ENCODE results near the gene LAG3. TPM values are rescaled to one million over a fixed set of nuclear protein-coding genes. Genes with fewer than 3 reads are reported as not detected.

The LAG3 gene
- total and polyA plus RNA-seq, 10 of the 15 experiments (the other 5 are each of a cell fraction or from before 2014, with no cell fraction given): 0.52 to 4.2 (median 1.0) TPM; not detected in 1

DNA sequence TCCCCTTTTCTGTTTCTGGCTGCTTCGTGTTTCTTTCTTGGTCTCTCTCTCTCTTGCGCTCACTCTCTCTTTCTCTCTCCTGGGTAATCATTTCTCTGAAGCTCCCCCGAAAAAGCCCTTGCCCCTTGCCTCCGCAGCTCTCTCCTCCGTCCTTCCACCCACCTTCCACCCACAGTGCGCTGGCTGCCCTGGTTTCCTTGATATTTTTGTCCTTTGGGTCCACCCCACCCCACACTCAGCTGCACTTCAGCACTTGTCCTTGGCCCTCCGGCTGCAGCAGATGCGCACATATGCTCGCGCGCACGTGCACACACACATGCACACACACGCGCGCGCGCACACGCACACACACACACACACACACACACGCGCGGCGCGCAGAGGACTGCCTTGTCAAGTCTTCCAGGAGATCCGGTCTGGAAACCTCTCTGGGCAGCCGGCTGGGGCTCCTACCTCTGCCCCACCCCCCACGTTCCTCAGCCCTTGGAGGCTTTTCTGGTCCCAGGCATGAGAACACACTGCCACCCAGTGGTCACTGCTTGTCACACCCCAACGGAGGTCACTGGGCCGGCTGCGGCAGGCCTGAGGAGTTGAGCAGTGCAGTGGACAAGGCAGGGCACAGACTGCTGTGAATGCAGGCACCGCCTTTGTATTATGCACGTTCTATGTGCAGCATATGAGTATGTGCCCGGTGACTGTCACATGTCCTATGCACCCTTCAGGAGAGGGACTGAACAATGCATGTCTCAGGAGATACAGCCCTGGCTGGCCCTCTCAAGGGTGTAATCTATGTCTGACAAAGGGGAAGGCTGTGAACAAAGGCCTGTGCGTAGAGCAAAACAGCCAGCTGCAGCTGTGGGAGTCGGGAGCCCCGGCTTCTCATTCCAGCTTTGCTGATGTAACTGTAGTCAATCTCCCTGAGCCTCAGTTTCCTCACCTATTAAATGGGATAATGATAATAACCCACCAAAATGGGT, 6.5 kb downstream of the LAG3 start (continued):
- TF ChIP-seq CBX5 (IDR thresholded peaks at IDR 0.05; ENCODE audit: low read depth): no peak
- no peak for TF ChIP-seq ZSCAN29 (IDR thresholded peaks at IDR 0.05)
- TF ChIP-seq, protein P1, sequence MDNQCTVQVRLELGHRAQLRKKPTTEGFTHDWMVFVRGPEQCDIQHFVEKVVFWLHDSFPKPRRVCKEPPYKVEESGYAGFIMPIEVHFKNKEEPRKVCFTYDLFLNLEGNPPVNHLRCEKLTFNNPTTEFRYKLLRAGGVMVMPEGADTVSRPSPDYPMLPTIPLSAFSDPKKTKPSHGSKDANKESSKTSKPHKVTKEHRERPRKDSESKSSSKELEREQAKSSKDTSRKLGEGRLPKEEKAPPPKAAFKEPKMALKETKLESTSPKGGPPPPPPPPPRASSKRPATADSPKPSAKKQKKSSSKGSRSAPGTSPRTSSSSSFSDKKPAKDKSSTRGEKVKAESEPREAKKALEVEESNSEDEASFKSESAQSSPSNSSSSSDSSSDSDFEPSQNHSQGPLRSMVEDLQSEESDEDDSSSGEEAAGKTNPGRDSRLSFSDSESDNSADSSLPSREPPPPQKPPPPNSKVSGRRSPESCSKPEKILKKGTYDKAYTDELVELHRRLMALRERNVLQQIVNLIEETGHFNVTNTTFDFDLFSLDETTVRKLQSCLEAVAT (IDR thresholded peaks at IDR 0.05): peak; percentile 87
- TF ChIP-seq POLR2A (IDR thresholded peaks at IDR 0.05; ENCODE audit: low read depth, low read length): 0 out of 2 replicates have a peak, but pooled peaks have one; percentile 20
- TF ChIP-seq, protein P2, sequence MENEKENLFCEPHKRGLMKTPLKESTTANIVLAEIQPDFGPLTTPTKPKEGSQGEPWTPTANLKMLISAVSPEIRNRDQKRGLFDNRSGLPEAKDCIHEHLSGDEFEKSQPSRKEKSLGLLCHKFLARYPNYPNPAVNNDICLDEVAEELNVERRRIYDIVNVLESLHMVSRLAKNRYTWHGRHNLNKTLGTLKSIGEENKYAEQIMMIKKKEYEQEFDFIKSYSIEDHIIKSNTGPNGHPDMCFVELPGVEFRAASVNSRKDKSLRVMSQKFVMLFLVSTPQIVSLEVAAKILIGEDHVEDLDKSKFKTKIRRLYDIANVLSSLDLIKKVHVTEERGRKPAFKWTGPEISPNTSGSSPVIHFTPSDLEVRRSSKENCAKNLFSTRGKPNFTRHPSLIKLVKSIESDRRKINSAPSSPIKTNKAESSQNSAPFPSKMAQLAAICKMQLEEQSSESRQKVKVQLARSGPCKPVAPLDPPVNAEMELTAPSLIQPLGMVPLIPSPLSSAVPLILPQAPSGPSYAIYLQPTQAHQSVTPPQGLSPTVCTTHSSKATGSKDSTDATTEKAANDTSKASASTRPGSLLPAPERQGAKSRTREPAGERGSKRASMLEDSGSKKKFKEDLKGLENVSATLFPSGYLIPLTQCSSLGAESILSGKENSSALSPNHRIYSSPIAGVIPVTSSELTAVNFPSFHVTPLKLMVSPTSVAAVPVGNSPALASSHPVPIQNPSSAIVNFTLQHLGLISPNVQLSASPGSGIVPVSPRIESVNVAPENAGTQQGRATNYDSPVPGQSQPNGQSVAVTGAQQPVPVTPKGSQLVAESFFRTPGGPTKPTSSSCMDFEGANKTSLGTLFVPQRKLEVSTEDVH (IDR thresholded peaks at IDR 0.05; ENCODE audit: low read depth, partially characterized antibody): no peak
- no peak for TF ChIP-seq SPI1 (IDR thresholded peaks at IDR 0.05; ENCODE audit: borderline replicate concordance, insufficient read depth, low read depth, low read length)
- 0 out of 2 replicates have a peak, but pooled peaks have one; percentile 46 for TF ChIP-seq SIN3A (IDR thresholded peaks at IDR 0.05; ENCODE audit: low read depth, low read length)
- no peak for TF ChIP-seq SMAD1 (IDR thresholded peaks at IDR 0.05; ENCODE audit: low read depth, partially characterized antibody)
- no peak for TF ChIP-seq POLR2AphosphoS2 (IDR thresholded peaks at IDR 0.05; ENCODE audit: low read depth, low read length)
- TF ChIP-seq ZNF207 (IDR thresholded peaks at IDR 0.05; ENCODE audit: borderline replicate concordance): peak; percentile 82
- no peak for TF ChIP-seq YBX1 (IDR thresholded peaks at IDR 0.05)
- TF ChIP-seq ZNF274 (IDR thresholded peaks at IDR 0.05; ENCODE audit: insufficient read depth, insufficient read length): no peak
- TF ChIP-seq, protein P3, sequence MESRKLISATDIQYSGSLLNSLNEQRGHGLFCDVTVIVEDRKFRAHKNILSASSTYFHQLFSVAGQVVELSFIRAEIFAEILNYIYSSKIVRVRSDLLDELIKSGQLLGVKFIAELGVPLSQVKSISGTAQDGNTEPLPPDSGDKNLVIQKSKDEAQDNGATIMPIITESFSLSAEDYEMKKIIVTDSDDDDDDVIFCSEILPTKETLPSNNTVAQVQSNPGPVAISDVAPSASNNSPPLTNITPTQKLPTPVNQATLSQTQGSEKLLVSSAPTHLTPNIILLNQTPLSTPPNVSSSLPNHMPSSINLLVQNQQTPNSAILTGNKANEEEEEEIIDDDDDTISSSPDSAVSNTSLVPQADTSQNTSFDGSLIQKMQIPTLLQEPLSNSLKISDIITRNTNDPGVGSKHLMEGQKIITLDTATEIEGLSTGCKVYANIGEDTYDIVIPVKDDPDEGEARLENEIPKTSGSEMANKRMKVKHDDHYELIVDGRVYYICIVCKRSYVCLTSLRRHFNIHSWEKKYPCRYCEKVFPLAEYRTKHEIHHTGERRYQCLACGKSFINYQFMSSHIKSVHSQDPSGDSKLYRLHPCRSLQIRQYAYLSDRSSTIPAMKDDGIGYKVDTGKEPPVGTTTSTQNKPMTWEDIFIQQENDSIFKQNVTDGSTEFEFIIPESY (IDR thresholded peaks at IDR 0.05): no peak; the same call in 1 of the 2 replicates
- TF ChIP-seq SIX5 (IDR thresholded peaks at IDR 0.05; ENCODE audit: low read depth, low read length, severe bottlenecking): no peak
- no peak for TF ChIP-seq POU2F2 (IDR thresholded peaks at IDR 0.05; ENCODE audit: borderline replicate concordance, low read depth, low read length)
- TF ChIP-seq, protein P4, sequence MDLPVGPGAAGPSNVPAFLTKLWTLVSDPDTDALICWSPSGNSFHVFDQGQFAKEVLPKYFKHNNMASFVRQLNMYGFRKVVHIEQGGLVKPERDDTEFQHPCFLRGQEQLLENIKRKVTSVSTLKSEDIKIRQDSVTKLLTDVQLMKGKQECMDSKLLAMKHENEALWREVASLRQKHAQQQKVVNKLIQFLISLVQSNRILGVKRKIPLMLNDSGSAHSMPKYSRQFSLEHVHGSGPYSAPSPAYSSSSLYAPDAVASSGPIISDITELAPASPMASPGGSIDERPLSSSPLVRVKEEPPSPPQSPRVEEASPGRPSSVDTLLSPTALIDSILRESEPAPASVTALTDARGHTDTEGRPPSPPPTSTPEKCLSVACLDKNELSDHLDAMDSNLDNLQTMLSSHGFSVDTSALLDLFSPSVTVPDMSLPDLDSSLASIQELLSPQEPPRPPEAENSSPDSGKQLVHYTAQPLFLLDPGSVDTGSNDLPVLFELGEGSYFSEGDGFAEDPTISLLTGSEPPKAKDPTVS (IDR thresholded peaks at IDR 0.05; ENCODE audit: low read depth, low read length): no peak
- TF ChIP-seq, protein P5, sequence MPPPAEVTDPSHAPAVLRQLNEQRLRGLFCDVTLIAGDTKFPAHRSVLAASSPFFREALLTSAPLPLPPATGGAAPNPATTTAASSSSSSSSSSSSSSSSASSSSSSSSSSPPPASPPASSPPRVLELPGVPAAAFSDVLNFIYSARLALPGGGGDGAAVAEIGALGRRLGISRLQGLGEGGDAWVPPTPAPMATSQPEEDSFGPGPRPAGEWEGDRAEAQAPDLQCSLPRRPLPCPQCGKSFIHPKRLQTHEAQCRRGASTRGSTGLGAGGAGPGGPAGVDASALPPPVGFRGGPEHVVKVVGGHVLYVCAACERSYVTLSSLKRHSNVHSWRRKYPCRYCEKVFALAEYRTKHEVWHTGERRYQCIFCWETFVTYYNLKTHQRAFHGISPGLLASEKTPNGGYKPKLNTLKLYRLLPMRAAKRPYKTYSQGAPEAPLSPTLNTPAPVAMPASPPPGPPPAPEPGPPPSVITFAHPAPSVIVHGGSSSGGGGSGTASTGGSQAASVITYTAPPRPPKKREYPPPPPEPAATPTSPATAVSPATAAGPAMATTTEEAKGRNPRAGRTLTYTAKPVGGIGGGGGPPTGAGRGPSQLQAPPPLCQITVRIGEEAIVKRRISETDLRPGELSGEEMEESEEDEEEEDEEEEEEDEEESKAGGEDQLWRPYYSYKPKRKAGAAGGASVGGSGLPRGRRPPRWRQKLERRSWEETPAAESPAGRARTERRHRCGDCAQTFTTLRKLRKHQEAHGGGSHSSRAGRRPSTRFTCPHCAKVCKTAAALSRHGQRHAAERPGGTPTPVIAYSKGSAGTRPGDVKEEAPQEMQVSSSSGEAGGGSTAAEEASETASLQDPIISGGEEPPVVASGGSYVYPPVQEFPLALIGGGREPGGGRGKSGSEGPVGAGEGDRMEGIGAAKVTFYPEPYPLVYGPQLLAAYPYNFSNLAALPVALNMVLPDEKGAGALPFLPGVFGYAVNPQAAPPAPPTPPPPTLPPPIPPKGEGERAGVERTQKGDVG (CRISPR knock-in tag; IDR thresholded peaks at IDR 0.05): no peak

All from GM12878 (cell line).